K562 (cell line): ENCODE data around the gene VKORC1. TPM values are rescaled to one million over a fixed set of nuclear protein-coding genes. Genes with fewer than 3 reads are reported as not detected.
A peak's percentile ranks its signal among the peaks of the same experiment; 100 is the strongest.

Experiments used
- ARID4B ChIP-seq: sonication (generic); formaldehyde crosslinking; IDR thresholded peaks from 2 replicates; pipeline ENCODE4 v1.8.0; 2022; ENCODE audit warnings: mild to moderate bottlenecking, missing genetic modification reagents
- CREM ChIP-seq: IDR thresholded peaks from 2 replicates; pipeline ENCODE4 v1.6.1; 2014; ENCODE audit warnings: antibody characterized with exemption, low read depth
- CTCF ChIP-seq, 3 experiments: IDR thresholded peaks in 2 of 3; conservative IDR thresholded peaks in 1 of 3; 2 replicates each; pipeline ENCODE4 v1.5.1; 2011 to 2012; ENCODE audit warnings: low read length in 3 of 3, mild to moderate bottlenecking in 3 of 3, control low read depth in 2 of 3, improper control_type of control experiment in 1 of 3, inconsistent platforms in 1 of 3, low read depth in 1 of 3, mixed read lengths in 1 of 3, moderate library complexity in 1 of 3; ENCODE audit not compliant: insufficient read depth in 2 of 3
- FIP1L1 ChIP-seq: fragments of 200-400 bp; formaldehyde crosslinking; IDR thresholded peaks from 2 replicates; pipeline ENCODE4 v1.6.1; 2018; ENCODE audit warnings: mild to moderate bottlenecking, low read depth, low read length; ENCODE audit not compliant: poor library complexity, severe bottlenecking
- GATAD2B ChIP-seq: fragments of 450-650 bp; IDR thresholded peaks from 2 replicates; pipeline ENCODE4 v1.6.1; 2017; ENCODE audit warnings: mild to moderate bottlenecking, borderline replicate concordance
- HCFC1 ChIP-seq: IDR thresholded peaks from 2 replicates; pipeline ENCODE4 v1.6.1; 2012; ENCODE audit warnings: low read depth, low read length, improper control_type of control experiment
- MECOM ChIP-seq: fragments of 250-450 bp; sonication (Bioruptor Pico); IDR thresholded peaks from 2 replicates; pipeline ENCODE4 v1.8.0; 2022; ENCODE audit warnings: inconsistent platforms
- MTF1 ChIP-seq: fragments of 250-450 bp; sonication (Bioruptor Pico); IDR thresholded peaks from 2 replicates; pipeline ENCODE4 v1.9.0; 2021; ENCODE audit warnings: moderate library complexity, mild to moderate bottlenecking, inconsistent platforms, borderline replicate concordance
- NR4A1 ChIP-seq, 2 experiments: fragments of 250-450 bp in 1 of 2; fragments of 450-650 bp in 1 of 2; sonication (Bioruptor Pico) in 1 of 2; IDR thresholded peaks; 2 replicates each; pipeline versions ENCODE4 v1.4.0 to v1.6.1; 2016 to 2020; ENCODE audit warnings: mild to moderate bottlenecking in 2 of 2, missing compliant biosample characterization in 1 of 2, missing genetic modification characterization in 1 of 2, moderate library complexity in 1 of 2
- POLR2AphosphoS2 ChIP-seq: IDR thresholded peaks from 2 replicates; pipeline ENCODE4 v1.6.1; 2012; ENCODE audit warnings: low read length, improper control_type of control experiment
- RB1 ChIP-seq: fragments of 450-650 bp; IDR thresholded peaks from 2 replicates; pipeline ENCODE4 v1.6.1; 2017; ENCODE audit warnings: low read depth, mild to moderate bottlenecking
- RFX5 ChIP-seq: IDR thresholded peaks from 2 replicates; pipeline ENCODE4 v1.6.1; 2011; ENCODE audit warnings: low read depth, mild to moderate bottlenecking, improper control_type of control experiment, low read length
- SMAD1 ChIP-seq: fragments of 150-350 bp; IDR thresholded peaks from 2 replicates; pipeline ENCODE4 v1.6.1; 2014; ENCODE audit warnings: low read length, low read depth; ENCODE audit not compliant: partially characterized antibody
- TOE1 ChIP-seq, 2 experiments: fragments of 450-650 bp in 1 of 2; sonication (generic) in 1 of 2; formaldehyde crosslinking in 1 of 2; IDR thresholded peaks; 2 replicates each; pipeline versions ENCODE4 v1.7.1 to v1.8.0; 2016 to 2022; ENCODE audit warnings: borderline replicate concordance in 2 of 2, mild to moderate bottlenecking in 2 of 2, antibody characterized with exemption in 1 of 2, inconsistent platforms in 1 of 2, low read depth in 1 of 2, missing genetic modification reagents in 1 of 2, moderate library complexity in 1 of 2
- ZHX1 ChIP-seq: fragments of 150-350 bp; conservative IDR thresholded peaks from 2 replicates; pipeline ENCODE4 v1.6.1; 2014; ENCODE audit warnings: low read length
- ZKSCAN3 ChIP-seq: fragments of 250-450 bp; sonication (Bioruptor Pico); IDR thresholded peaks from 2 replicates; pipeline ENCODE4 v1.4.0; 2020
- polyA plus RNA-seq, 8 experiments: library from polyadenylated mRNA; depleted of rRNA in 4 of 8; stranded (reverse) in 5 of 8; unstranded in 3 of 8; fragments of >200 nt; fragmentation: Nextera tagmentation in 2 of 8; fragmentation: Illumina TruSeq in 1 of 8; extraction: Ambion mirVana in 2 of 8; extraction: Trizol in 1 of 8; gene quantifications; 2 replicates each; pipeline versions ENCODE4 v1.2.1 to v1.2.3, GENCODE V29; 2011 to 2014; ENCODE audit warnings: inconsistent platforms in 1 of 8, missing spikeins in 1 of 8
- total RNA-seq, 7 experiments: library from RNA; depleted of rRNA in 6 of 7; stranded (reverse); fragments of >200 nt in 6 of 7; fragmentation: Illumina TruSeq in 2 of 7; extraction: Trizol in 2 of 7; gene quantifications; 2 replicates each; pipeline versions ENCODE4 v1.2.1 to v1.2.3, GENCODE V29; 2011 to 2021; ENCODE audit warnings: low replicate concordance in 1 of 7

Gene VKORC1
- total and polyA plus RNA-seq, 9 of the 15 experiments (the other 6 are each of a cell fraction or from before 2014, with no cell fraction given) = 30.0 to 119 (median 62.1) TPM

- TF ChIP-seq ZHX1 (0 out of 2 replicates have a peak, but pooled peaks have one; percentile 18), POLR2AphosphoS2 (no peak), FIP1L1 (no peak), TOE1 (IDR thresholded peaks at IDR 0.05; ENCODE audit: borderline replicate concordance) (peak; percentile 99), TOE1 (CRISPR knock-in tag; IDR thresholded peaks at IDR 0.05; ENCODE audit: borderline replicate concordance, low read depth) (0 out of 2 replicates have a peak, but pooled peaks have one; percentile 55), ZKSCAN3 (CRISPR knock-in tag) (no peak), MTF1 (CRISPR knock-in tag) (no peak), SMAD1 (peak; percentile 9), GATAD2B (no peak; the same call in 1 of the 2 replicates), MECOM (CRISPR knock-in tag) (no peak), RB1 (peak; percentile 82), HCFC1 (peak; percentile 54), RFX5 (no peak), CTCF (IDR thresholded peaks at IDR 0.05 in 2 of 3, conservative IDR thresholded peaks at IDR 0.05 in 1 of 3; ENCODE audit: insufficient read depth in 2 of 3, low read depth in 1 of 3, low read length in 3 of 3) (no peak), CREM (peak; percentile 66), NR4A1 (CRISPR knock-in tag; IDR thresholded peaks at IDR 0.05) (peak; percentile 52; the same call in 1 of the 2 replicates), NR4A1 (tag; IDR thresholded peaks at IDR 0.05) (no peak), ARID4B (peak; percentile 38; the same call in 1 of the 2 replicates)
Measured at GRCh38 chr16:31073142-31073969, 21.2 kb downstream of the VKORC1 start (continued).
